GM12878 (cell line): ENCODE data around the gene CTDP1. TPM values are rescaled to one million over a fixed set of nuclear protein-coding genes. Genes with fewer than 3 reads are reported as not detected.

Experiments used
- FOXM1 ChIP-seq: IDR thresholded peaks from 2 replicates; pipeline ENCODE4 v1.6.1; 2012; ENCODE audit warnings: low read depth, mild to moderate bottlenecking, inconsistent platforms, low read length, moderate library complexity
- SREBF1 ChIP-seq: IDR thresholded peaks from 2 replicates; pipeline ENCODE4 v1.6.1; 2012; ENCODE audit warnings: mild to moderate bottlenecking, low read length
- WRNIP1 ChIP-seq: IDR thresholded peaks from 2 replicates; pipeline ENCODE4 v1.6.1; 2011; ENCODE audit warnings: low read depth, low read length, improper control_type of control experiment, borderline replicate concordance
- polyA plus RNA-seq, 11 experiments: library from polyadenylated mRNA; depleted of rRNA in 4 of 11; unstranded in 6 of 11; stranded (reverse) in 5 of 11; fragments of >200 nt; fragmentation: Nextera tagmentation in 4 of 11; fragmentation: Illumina TruSeq in 1 of 11; extraction: Ambion mirVana in 4 of 11; extraction: Trizol in 1 of 11; gene quantifications; 1 replicate in 1 of 11; 2 replicates in 10 of 11; pipeline versions ENCODE4 v1.2.1 to v1.2.3, GENCODE V29; 2011 to 2016; ENCODE audit warnings: inconsistent platforms in 2 of 11, missing spikeins in 2 of 11, low read depth in 1 of 11
- total RNA-seq, 4 experiments: library from RNA; depleted of rRNA in 3 of 4; stranded (reverse); fragments of >200 nt in 3 of 4; fragmentation: Illumina TruSeq in 1 of 4; extraction: Trizol in 1 of 4; gene quantifications; 2 replicates each; pipeline versions ENCODE4 v1.2.1 to v1.2.3, GENCODE V29; 2013 to 2021
- TF ChIP-seq, protein P1 (sequence below): fragments of 450-650 bp; IDR thresholded peaks from 2 replicates; pipeline ENCODE4 v1.6.1; 2017; ENCODE audit warnings: antibody characterized with exemption, mild to moderate bottlenecking, moderate library complexity
- TF ChIP-seq, protein P2 (sequence below): fragments of 450-650 bp; IDR thresholded peaks from 2 replicates; pipeline ENCODE4 v1.6.1; 2016; ENCODE audit warnings: mild to moderate bottlenecking, moderate library complexity, borderline replicate concordance

Gene CTDP1
- total and polyA plus RNA-seq, 10 of the 15 experiments (the other 5 are each of a cell fraction or from before 2014, with no cell fraction given) = 0.32 to 31.3 (median 8.8) TPM

GRCh38 chr18:79690071-79690470 is 10.5 kb downstream of the CTDP1 start (continued):
- TF ChIP-seq, protein P1, sequence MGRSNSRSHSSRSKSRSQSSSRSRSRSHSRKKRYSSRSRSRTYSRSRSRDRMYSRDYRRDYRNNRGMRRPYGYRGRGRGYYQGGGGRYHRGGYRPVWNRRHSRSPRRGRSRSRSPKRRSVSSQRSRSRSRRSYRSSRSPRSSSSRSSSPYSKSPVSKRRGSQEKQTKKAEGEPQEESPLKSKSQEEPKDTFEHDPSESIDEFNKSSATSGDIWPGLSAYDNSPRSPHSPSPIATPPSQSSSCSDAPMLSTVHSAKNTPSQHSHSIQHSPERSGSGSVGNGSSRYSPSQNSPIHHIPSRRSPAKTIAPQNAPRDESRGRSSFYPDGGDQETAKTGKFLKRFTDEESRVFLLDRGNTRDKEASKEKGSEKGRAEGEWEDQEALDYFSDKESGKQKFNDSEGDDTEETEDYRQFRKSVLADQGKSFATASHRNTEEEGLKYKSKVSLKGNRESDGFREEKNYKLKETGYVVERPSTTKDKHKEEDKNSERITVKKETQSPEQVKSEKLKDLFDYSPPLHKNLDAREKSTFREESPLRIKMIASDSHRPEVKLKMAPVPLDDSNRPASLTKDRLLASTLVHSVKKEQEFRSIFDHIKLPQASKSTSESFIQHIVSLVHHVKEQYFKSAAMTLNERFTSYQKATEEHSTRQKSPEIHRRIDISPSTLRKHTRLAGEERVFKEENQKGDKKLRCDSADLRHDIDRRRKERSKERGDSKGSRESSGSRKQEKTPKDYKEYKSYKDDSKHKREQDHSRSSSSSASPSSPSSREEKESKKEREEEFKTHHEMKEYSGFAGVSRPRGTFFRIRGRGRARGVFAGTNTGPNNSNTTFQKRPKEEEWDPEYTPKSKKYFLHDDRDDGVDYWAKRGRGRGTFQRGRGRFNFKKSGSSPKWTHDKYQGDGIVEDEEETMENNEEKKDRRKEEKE = no peak
- no peak for TF ChIP-seq WRNIP1
- TF ChIP-seq SREBF1 = no peak
- TF ChIP-seq FOXM1 = no peak
- TF ChIP-seq, protein P2, sequence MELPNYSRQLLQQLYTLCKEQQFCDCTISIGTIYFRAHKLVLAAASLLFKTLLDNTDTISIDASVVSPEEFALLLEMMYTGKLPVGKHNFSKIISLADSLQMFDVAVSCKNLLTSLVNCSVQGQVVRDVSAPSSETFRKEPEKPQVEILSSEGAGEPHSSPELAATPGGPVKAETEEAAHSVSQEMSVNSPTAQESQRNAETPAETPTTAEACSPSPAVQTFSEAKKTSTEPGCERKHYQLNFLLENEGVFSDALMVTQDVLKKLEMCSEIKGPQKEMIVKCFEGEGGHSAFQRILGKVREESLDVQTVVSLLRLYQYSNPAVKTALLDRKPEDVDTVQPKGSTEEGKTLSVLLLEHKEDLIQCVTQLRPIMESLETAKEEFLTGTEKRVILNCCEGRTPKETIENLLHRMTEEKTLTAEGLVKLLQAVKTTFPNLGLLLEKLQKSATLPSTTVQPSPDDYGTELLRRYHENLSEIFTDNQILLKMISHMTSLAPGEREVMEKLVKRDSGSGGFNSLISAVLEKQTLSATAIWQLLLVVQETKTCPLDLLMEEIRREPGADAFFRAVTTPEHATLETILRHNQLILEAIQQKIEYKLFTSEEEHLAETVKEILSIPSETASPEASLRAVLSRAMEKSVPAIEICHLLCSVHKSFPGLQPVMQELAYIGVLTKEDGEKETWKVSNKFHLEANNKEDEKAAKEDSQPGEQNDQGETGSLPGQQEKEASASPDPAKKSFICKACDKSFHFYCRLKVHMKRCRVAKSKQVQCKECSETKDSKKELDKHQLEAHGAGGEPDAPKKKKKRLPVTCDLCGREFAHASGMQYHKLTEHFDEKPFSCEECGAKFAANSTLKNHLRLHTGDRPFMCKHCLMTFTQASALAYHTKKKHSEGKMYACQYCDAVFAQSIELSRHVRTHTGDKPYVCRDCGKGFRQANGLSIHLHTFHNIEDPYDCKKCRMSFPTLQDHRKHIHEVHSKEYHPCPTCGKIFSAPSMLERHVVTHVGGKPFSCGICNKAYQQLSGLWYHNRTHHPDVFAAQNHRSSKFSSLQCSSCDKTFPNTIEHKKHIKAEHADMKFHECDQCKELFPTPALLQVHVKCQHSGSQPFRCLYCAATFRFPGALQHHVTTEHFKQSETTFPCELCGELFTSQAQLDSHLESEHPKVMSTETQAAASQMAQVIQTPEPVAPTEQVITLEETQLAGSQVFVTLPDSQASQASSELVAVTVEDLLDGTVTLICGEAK = no peak
